Tibial artery (tissue), 4 donors: ENCODE measurements around the gene IGSF10.
"Not testable (repeated sequence)": the region's sequence is repeated elsewhere in the genome, so short reads cannot be mapped to it uniquely, and the experiment has no call there.

ENCODE experiments used
- DNase-seq, 2 donors: peaks; one replicate each; pipeline ENCODE4 v3.0.0-alpha.2; 2019
- H3K27ac ChIP-seq, 2 donors: fragments of 200-600 bp; sonication (generic) in 1 of 2; 1 replicate in 1 of 2; 2 replicates in 1 of 2; pipeline ENCODE4 v1.5.1; 2018 to 2019; ENCODE audit warnings: mild to moderate bottlenecking in 1 of 2
- H3K27me3 ChIP-seq, 2 donors: fragments of 200-600 bp; sonication (generic) in 1 of 2; one replicate each; pipeline versions ENCODE4 v1.5.1 to v1.6.0; 2016 to 2019
- H3K36me3 ChIP-seq, 3 donors: fragments of 200-600 bp; sonication (generic) in 2 of 3; one replicate each; pipeline ENCODE4 v1.5.1; 2016 to 2019; ENCODE audit warnings: mild to moderate bottlenecking in 2 of 3
- H3K4me1 ChIP-seq, 4 donors: fragments of 200-600 bp; sonication (generic) in 2 of 4; 1 replicate in 3 of 4; 2 replicates in 1 of 4; pipeline ENCODE4 v1.5.1; 2016 to 2019
- H3K4me3 ChIP-seq, 2 donors: fragments of 200-600 bp; sonication (generic) in 1 of 2; 1 replicate in 1 of 2; 2 replicates in 1 of 2; pipeline ENCODE4 v1.5.1; 2018 to 2019; ENCODE audit warnings: mild to moderate bottlenecking in 2 of 2
- H3K9me3 ChIP-seq, 3 donors: fragments of 200-600 bp; sonication (generic) in 1 of 3; one replicate each; pipeline ENCODE4 v1.5.1; 2016 to 2019
- CTCF ChIP-seq, 2 experiments: fragments of 200-600 bp in 1 of 2; fragments of 450-650 bp in 1 of 2; IDR thresholded peaks; one replicate each; pipeline ENCODE4 v1.5.1; 2017 to 2019; ENCODE audit warnings: antibody characterized with exemption in 2 of 2, mild to moderate bottlenecking in 1 of 2, moderate library complexity in 1 of 2
- intact Hi-C: fragments of 100-400 bp; cut with DNase I; formaldehyde crosslinking; loops from one replicate; pipeline ENCODE4 v1.15.0; 2023; ENCODE audit warnings: low total_unique reads

IGSF10 gene

DNA sequence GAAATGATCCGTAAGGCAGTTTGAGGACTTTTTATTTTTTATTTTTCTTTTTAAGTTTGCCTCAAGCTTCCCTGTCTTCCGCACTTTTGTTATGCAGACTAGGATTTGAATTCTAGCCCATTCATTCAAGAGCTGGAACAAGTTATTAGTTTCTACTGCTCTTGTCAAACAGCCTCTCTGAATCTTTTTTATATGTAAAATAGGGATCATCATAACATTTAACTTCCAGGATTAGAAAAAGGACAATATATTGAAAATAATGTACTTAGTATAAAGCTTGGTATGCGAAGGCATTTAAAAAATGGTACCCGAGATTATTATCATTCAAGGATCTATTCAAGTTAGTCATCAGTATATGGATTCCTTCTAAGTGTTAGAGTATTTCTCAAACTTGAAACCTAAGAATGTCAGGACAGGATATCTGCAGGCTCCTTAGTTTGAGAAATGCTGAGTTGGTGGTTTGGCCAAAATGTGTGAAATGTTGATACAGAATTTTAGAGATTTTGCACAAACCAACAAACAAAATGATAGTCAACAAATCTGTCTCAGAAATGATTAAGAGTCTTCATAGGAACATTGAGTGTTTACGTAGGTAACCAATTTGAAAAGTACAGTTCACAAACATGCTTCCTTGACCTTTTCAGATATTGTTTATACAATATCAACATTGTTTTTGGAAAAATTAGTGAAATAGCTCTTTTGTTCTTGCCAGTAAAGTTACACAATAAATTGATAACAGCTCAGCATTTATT is 40.5 kb upstream of the IGSF10 start:
- no peak for TF ChIP-seq CTCF (IDR thresholded peaks at IDR 0.05)
- intact Hi-C loops = no loop called here
- no peaks in the 10 kb centered on the region for H3K36me3 ChIP-seq
- no peak overlapping the region for H3K4me3 ChIP-seq
- H3K4me1 ChIP-seq = peaks cover 0 to 21% (median 2%) of the 10 kb centered on the region in 4 donors
- peak overlapping the region; percentile 55 to 63 for H3K27ac ChIP-seq
- no peaks in the 10 kb centered on the region for H3K27me3 ChIP-seq
- DNase-seq = no peak
- H3K9me3 ChIP-seq = no peaks in the 10 kb centered on the region

GRCh38 chr3:151499168-151499567 is 38.3 kb upstream of the IGSF10 start:
- Histone ChIP-seq H3K27ac (no peak overlapping the region), H3K9me3 (no peaks in the 10 kb centered on the region), H3K4me3 (no peak overlapping the region), H3K27me3 (no peaks in the 10 kb centered on the region), H3K4me1 (peaks cover 0 to 21% (median 2%) of the 10 kb centered on the region in 4 donors), H3K36me3 (no peaks in the 10 kb centered on the region)
- intact Hi-C loops = no loop called here
- no peak for DNase-seq
- no peak for TF ChIP-seq CTCF (IDR thresholded peaks at IDR 0.05)

DNA sequence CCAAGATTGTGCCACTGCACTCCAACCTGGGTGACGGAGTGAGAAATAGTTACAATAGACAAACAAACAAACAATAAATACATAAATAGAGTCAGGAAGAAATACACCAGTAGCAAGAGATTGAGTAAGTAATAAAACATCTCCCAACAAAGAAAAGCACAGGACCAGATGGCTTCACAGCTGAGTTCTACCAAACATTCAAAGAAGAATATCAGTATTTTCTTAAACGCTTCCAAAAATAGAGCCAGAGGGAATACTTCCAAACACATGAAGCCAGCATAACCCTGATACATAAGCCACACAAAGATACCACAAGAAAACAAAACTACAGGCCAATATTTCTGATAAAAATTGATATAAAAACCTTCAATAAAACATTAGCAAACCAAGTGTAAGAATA is 30.7 kb upstream of the IGSF10 start:
- intact Hi-C loops = no loop called here
- TF ChIP-seq CTCF (IDR thresholded peaks at IDR 0.05) = no peak
- Histone ChIP-seq H3K4me3 (no peak overlapping the region), H3K36me3 (no peaks in the 10 kb centered on the region), H3K27ac (no peak overlapping the region), H3K27me3 (no peaks in the 10 kb centered on the region), H3K9me3 (no peaks in the 10 kb centered on the region), H3K4me1 (no peaks in the 10 kb centered on the region)
- no peak for DNase-seq

GRCh38 chr3:151487833-151488232 is 27.0 kb upstream of the IGSF10 start:
- H3K4me1 ChIP-seq, DNase-seq, H3K36me3 ChIP-seq, H3K27me3 ChIP-seq, H3K4me3 ChIP-seq, H3K27ac ChIP-seq, H3K9me3 ChIP-seq: not testable (repeated sequence)
- intact Hi-C loops = loop anchor here (10.0 kb wide), 1 partner anchor 77 kb away; no protein-coding TSS in a partner anchor

DNA sequence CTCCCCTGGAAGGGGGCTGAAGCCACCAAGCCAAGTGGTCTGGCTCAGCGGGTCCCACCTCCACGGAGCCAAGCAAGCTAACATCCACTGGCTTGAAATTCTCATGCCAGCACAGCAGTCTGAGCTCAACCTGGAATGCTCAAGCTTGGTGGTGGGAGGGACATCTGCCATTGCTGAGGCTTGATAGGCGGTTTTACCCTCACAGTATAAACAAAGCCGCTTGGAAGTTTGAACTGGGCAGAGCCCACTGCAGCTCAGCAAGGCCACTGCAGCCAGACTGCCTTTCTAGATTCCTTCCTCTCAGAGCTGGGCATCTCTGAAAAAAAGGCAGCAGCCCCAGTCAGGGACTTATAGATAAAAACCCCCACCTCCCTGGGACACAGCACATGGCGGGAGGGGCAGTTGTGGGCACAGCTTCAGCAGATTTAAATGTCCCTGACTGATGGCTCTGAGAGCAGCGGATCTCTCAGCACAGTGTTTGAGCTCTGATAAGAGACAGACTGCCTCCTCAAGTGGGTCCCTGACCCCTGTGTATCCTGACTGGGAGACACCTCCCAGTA is 23.2 kb upstream of the IGSF10 start:
- Histone ChIP-seq H3K27me3 (no peaks in the 10 kb centered on the region), H3K4me1 (no peaks in the 10 kb centered on the region), H3K4me3 (no peak overlapping the region), H3K36me3 (no peaks in the 10 kb centered on the region), H3K9me3 (peaks cover 0 to 9% (median 0%) of the 10 kb centered on the region in 3 donors), H3K27ac (no peak overlapping the region)
- no peak for DNase-seq
- TF ChIP-seq CTCF (IDR thresholded peaks at IDR 0.05) = no peak
- intact Hi-C loops = loop anchor here (10.0 kb wide), 1 partner anchor 81 kb away; no protein-coding TSS in a partner anchor

DNA sequence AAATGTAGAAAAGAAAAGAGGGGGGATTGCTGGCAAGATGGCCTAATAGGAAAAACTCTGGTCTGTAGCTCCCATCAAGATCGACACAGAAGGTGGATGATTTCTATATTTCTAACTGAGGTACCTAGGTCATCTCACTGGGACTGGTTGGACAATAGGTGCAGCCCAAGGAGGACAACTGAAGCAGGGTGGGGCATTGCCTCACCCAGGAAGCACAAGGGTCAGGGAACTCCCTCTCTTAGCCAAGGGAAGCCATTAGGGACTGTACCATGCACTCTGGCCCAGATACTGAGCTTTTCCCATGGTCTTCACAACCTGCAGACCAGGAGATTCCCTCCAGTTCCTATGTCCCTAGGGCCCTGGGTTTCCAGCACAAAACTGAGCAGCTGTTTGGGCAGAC is 22.6 kb upstream of the IGSF10 start:
- H3K36me3 ChIP-seq = no peaks in the 10 kb centered on the region
- H3K27me3 ChIP-seq = no peaks in the 10 kb centered on the region
- no peak overlapping the region for H3K27ac ChIP-seq
- DNase-seq = no peak
- intact Hi-C loops = loop anchor here (10.0 kb wide), 1 partner anchor 81 kb away; no protein-coding TSS in a partner anchor
- no peaks in the 10 kb centered on the region for H3K4me1 ChIP-seq
- peaks cover 0 to 9% (median 0%) of the 10 kb centered on the region in 3 donors for H3K9me3 ChIP-seq
- no peak overlapping the region for H3K4me3 ChIP-seq
- TF ChIP-seq CTCF (IDR thresholded peaks at IDR 0.05) = no peak
